GM18873 (cell line): Measurements from ENCODE around the gene SIAE.

Experiments used
- ATAC-seq: cut with Tn5 transposase; IDR thresholded peaks from one replicate; pipeline ENCODE4 v1.9.1; 2021; ENCODE audit warnings: mild to moderate bottlenecking, moderate library complexity, moderate number of reproducible peaks; ENCODE audit not compliant: unreplicated experiment, low FRiP score

SIAE gene

DNA sequence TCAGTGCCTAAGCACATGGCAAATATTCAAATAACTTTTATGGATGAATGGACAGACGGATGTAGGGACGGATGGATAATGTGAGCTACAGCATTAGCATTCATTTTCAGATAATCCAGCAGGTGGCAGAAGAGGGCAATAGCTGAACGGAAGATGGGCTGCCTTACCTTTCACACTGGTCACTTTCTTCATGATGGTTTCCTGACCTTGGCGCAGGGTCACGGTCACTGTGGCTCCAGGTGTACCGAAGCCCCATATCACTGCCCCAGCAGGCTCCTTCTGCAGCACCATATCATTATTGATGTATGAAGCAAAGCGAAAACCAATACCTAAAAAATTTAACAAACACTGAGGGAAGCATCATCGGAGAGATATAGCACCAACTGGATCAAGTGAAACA lies 4.3 kb downstream of the SIAE start:
- no peak for ATAC-seq

- ATAC-seq, result no peak
Measured at GRCh38 chr11:124667601-124668000, 5.9 kb downstream of the SIAE start.

DNA sequence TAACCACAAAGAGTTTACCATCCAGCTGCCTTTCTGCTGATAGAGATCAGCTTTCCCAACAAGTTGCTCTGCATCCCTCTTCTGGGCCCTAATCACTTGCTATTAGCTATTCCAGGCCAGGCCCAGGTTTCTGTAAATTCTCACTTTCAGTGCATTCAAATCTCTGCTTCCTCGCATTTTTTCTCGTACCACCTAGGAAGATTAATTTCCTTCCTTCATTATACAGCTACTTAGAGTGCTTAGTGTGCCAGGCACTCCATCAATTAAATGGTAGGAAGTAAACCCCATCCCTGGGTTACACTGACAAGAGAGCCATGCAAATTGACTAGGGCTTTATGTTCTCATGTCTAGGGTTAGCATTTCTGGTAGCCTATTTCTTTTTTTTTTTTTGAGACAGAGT lies 9.7 kb downstream of the SIAE start:
- ATAC-seq, result no peak

- ATAC-seq, result no peak
Measured at GRCh38 chr11:124662106-124662505, 11.4 kb downstream of the SIAE start.

- no peak for ATAC-seq
Measured at GRCh38 chr11:124661553-124661952, 12.0 kb downstream of the SIAE start.

GRCh38 chr11:124658986-124659385 lies 14.6 kb downstream of the SIAE start:
- ATAC-seq, result no peak

DNA sequence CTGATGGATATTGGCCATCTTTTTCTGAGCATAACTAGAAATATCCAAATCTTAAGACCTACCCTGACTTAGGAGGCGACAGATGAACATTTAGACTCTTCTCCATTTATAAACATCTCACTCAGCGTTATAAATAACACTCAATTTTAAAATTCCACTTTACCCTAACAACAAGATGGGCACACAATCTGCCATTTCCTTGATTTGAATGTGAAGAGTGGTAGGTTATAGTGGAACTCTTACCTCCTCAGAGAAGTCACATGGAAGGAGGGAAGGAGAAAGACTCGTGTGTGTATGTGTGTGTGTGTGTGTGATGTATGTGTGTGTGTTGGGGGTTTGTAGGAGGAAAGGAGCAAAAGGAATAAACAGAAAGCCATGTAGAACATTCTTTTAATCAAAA lies 15.0 kb downstream of the SIAE start:
- no peak for ATAC-seq

- no peak for ATAC-seq
Measured at GRCh38 chr11:124657904-124658303, 15.6 kb downstream of the SIAE start.

GRCh38 chr11:124656774-124657630 lies 16.5 kb downstream of the SIAE start:
- no peak for ATAC-seq

- ATAC-seq, result no peak
Measured at GRCh38 chr11:124648610-124649009, 24.9 kb downstream of the SIAE start.

DNA sequence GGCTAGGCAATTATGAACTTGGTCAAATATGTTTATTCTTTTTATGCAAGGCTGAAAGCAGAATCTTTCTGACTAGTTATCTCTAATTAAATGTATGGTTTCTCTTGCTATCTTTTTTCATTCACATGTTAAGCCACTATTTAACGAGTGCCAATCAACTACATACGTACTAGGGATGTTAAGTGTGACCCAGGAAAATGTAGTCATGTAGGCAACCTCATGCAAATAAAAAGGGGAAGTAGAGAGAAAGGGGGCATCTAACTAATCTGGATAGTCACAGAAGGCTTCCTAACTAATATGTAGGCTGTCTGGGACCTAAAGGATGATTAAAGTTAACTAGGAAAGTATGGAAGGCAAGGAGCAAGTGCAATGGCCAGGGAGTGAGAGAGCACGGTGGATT lies 27.4 kb downstream of the SIAE start:
- no peak for ATAC-seq

- ATAC-seq, result no peak
Measured at GRCh38 chr11:124644426-124645280, 28.9 kb downstream of the SIAE start.

GRCh38 chr11:124643605-124644425 lies 29.7 kb downstream of the SIAE start:
- no peak for ATAC-seq

- no peak for ATAC-seq
Measured at GRCh38 chr11:124643042-124643604, 30.4 kb downstream of the SIAE start.

DNA sequence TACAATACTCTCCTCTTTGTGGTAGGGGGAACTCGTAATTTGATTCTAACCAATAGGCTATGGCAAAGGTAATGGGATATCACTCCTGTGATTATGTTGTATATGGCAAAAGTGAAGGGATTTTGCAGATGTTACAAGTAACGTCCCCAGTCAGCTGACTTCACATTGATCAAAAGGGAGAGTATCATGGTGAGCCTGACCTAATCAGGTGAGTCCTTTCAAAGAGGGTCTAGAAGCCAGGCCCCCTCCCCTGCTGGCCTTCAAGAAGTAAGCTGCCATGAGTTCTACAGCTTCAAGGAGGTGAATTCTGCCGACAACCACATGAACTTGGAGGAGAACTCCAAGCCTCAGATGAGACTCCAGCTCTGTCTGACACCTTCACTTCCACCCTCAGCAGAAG lies 30.9 kb downstream of the SIAE start:
- ATAC-seq, result no peak

GRCh38 chr11:124640666-124641065 lies 32.9 kb downstream of the SIAE start:
- ATAC-seq, result no peak

DNA sequence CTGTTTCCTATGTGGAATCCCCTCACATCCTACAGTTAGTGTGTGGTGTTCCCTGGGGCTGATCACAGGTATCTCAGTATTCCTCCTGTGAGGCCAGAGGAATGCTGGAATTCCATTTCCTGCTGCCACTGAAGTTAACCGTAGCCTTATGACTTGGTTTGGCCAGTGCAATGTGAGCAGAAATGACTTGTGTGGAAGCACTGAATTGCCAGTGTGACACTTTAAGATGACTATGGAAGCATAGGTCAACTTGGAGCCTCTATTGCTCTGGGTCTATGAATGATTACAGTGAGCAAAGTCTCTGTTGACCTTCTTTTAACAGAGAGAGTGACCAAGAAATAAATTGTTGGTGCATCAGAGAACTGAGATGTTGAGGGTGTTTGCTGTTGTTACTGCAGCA lies 34.4 kb downstream of the SIAE start:
- no peak for ATAC-seq

- ATAC-seq, result no peak
Measured at GRCh38 chr11:124638500-124638899, 35.0 kb downstream of the SIAE start.

DNA sequence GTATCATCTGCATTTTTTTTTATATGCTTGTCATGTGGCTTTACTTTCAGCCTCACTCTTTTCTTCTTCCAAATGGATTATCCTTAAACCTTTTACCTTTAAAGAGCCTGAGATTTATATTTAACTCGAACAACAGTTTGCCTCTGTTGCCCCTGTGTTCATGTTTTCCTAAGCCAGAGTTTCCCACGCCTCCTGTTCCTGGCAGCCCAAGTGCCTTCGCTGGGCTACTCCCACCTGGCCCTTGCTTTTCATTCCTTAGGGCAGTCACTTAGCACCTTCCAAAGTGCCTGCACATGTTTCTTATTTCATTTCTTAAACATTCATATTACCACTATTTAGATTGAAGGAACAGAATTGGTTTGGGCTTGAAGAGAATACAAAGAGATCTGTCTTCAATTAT lies 37.6 kb downstream of the SIAE start:
- no peak for ATAC-seq

GRCh38 chr11:124633355-124633754 lies 40.2 kb downstream of the SIAE start:
- no peak for ATAC-seq
